Kidney epithelial cell (primary cell): ENCODE results near the gene OGFOD2. TPM values are rescaled to one million over a fixed set of nuclear protein-coding genes. Genes with fewer than 3 reads are reported as not detected.

ENCODE experiments used
- DNase-seq: peaks from one replicate; pipeline ENCODE4 v3.0.0-alpha.2; 2010; ENCODE audit warnings: low read depth
- H3K27me3 ChIP-seq: 2 replicates; pipeline ENCODE4 v1.6.0; 2011; ENCODE audit warnings: low read length; ENCODE audit not compliant: control insufficient read depth, insufficient read depth
- H3K36me3 ChIP-seq: 2 replicates; pipeline ENCODE4 v1.5.1; 2011; ENCODE audit warnings: low read length; ENCODE audit not compliant: control insufficient read depth, insufficient read depth
- H3K4me3 ChIP-seq: 2 replicates; pipeline ENCODE4 v1.5.1; 2011; ENCODE audit warnings: low read depth, mild to moderate bottlenecking, control low read depth, low read length
- total RNA-seq: library from RNA; depleted of rRNA; stranded (reverse); fragments of >200 nt; gene quantifications from 2 replicates; pipeline ENCODE4 v1.2.3, GENCODE V29; 2015
- TF ChIP-seq, protein P1 (sequence below): IDR thresholded peaks from 2 replicates; pipeline ENCODE4 v1.5.1; 2011; ENCODE audit warnings: mild to moderate bottlenecking, moderate library complexity, low read length, control low read depth, inconsistent platforms; ENCODE audit not compliant: insufficient read depth, poor library complexity, severe bottlenecking

OGFOD2 gene
- total RNA-seq, 1 donor from 2014 or later, result 13.0 TPM

DNA sequence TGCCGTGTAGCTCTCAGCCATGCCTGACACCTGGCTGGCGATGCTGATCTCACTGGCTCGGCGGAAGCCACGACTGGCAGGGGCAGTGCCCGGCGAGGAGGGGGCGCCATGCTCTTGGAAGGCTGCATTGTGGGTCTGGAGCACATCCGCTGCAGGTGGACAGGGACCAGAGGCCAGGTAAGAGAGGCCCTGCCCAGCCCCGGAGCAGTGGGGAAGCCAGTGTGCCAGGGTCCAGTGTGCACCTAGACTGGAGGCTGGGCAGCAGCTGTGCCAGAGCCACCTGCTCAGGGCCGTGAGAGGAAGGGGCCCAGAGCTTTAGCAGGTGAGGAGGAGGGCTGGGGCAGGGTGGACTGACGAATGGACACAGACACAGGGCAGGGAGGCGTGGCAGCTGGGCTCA, 15.5 kb downstream of the OGFOD2 start:
- TF ChIP-seq, protein P1, sequence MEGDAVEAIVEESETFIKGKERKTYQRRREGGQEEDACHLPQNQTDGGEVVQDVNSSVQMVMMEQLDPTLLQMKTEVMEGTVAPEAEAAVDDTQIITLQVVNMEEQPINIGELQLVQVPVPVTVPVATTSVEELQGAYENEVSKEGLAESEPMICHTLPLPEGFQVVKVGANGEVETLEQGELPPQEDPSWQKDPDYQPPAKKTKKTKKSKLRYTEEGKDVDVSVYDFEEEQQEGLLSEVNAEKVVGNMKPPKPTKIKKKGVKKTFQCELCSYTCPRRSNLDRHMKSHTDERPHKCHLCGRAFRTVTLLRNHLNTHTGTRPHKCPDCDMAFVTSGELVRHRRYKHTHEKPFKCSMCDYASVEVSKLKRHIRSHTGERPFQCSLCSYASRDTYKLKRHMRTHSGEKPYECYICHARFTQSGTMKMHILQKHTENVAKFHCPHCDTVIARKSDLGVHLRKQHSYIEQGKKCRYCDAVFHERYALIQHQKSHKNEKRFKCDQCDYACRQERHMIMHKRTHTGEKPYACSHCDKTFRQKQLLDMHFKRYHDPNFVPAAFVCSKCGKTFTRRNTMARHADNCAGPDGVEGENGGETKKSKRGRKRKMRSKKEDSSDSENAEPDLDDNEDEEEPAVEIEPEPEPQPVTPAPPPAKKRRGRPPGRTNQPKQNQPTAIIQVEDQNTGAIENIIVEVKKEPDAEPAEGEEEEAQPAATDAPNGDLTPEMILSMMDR, result no peak

DNA sequence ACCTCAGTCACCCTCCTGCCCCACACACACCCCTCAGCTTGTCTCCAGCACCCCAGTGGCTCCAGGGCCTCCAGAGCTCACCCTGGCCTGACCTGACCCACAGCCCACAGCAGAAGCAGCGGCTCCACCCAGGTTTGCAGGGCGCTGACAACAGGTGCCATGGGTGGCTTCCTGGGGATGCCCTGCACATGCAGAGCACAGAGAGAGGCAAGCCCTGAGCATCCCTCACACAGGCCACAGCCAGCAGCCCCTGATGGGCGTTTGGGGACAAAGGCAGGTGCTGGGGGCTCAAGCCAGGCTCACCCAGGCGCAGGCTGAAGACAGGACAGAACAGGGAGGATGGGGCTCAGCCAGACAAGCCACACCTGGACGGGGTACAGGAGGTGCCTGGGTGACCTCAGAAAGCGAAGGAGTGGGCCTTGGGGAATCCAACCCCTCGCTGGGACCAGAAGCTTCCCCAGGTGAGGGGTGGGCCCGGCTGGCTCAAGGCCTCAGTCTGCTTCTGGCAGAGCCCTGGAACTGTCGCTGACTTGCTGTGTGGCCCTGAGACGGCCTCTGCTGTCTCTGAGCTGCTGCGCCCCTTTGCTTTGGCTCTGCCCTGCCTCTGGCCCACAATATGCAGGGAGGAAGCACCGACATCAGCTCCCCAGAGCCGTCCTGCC, 16.0 kb downstream of the OGFOD2 start:
- H3K27me3 ChIP-seq, result no peaks in the 10 kb centered on the region
- no peak for DNase-seq
- H3K4me3 ChIP-seq, result no peak overlapping the region
- H3K36me3 ChIP-seq, result no peaks in the 10 kb centered on the region
- TF ChIP-seq, protein P1, result no peak

More for the DNA sequence above, 15.5 kb downstream of the OGFOD2 start:
- Histone ChIP-seq H3K36me3 (no peaks in the 10 kb centered on the region), H3K4me3 (no peak overlapping the region), H3K27me3 (no peaks in the 10 kb centered on the region)
- DNase-seq, result no peak

DNA sequence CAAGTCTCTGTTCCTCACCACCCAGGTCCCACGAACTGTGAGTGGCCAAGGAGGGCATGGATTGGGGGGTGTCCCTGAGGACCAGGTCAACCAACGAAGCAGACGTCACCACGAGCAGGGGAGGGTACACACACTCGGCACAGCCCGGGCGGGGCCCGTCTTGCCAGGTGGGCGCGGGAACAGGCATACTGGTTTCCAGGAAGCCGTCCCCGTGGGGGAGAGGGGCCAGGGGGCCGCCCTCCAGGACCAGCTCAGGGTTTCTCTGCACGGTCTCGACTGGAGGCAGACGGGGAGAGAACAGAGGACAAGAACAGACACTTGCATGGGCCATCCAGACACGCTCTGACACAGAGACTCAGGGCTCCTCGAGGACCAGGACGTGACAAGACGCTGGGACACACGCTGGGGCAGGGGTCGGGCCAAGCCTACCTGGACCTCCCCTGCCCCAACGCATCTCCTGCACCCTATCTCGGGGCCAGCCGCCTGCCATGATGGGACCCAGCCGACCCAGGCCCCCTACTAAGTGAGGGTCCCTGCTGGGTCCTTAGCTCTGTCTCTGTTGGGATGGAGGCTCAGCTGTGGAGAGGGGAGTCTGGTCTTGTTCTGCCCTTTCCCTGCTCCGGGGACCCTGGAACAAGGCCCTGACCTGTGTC, 16.7 kb downstream of the OGFOD2 start:
- H3K36me3 ChIP-seq, result no peaks in the 10 kb centered on the region
- DNase-seq, result no peak
- no peak overlapping the region for H3K4me3 ChIP-seq
- TF ChIP-seq, protein P1, result no peak
- H3K27me3 ChIP-seq, result no peaks in the 10 kb centered on the region

DNA sequence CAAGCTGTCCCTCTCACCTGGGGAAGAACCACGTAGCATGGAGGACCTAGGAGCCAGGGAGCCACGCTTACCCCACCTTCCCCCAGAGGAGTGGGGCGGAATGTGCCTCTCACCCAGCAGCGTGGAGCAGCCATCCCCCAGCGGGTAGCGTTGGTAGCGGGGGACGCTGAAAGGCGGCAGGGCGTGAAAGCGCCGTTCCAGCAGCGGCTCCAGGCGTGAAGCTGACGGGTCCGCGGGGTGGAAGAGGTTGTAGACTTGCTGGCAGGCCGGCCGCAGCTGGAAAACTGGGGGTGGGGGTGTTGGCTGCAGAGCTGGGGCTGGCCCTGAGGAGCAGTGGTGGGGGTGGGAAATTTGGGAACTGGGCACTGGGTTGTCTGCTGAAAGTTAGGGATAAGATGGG, 17.3 kb downstream of the OGFOD2 start:
- Histone ChIP-seq H3K36me3 (no peaks in the 10 kb centered on the region), H3K4me3 (no peak overlapping the region), H3K27me3 (no peaks in the 10 kb centered on the region)
- TF ChIP-seq, protein P1, result no peak
- no peak for DNase-seq

DNA sequence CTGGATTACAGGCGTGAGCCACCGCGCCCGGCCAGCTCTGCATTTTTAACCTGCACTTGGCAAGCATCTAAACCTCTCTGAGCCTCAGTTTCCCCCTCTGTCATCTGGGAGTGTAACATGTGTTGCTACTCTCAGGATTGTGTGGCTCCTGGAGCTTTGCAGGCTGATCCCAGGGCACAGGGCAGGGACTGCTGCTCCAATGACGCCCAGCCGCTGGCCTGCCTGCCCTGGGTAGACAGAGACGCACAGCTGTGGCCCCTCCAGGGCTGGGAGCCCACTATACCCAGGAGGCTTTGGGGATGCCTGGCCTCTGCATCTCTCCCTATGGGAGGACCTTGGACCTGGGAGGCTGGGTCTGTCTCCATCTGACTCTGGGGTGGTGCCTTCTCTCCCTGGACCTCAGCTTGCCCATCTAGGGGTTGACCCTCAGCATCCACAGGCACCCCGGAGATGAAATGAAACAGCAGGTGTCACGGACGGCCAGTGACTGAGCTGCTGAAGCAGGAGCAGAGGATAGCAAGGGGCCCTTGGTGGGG, 19.2 kb downstream of the OGFOD2 start:
- no peak for DNase-seq
- H3K4me3 ChIP-seq, result no peak overlapping the region
- TF ChIP-seq, protein P1, result no peak
- H3K36me3 ChIP-seq, result no peaks in the 10 kb centered on the region
- no peaks in the 10 kb centered on the region for H3K27me3 ChIP-seq
